LNCaP clone FGC (cell line): ENCODE data around the gene ATP13A5.

Source experiments
- DNase-seq: peaks from one replicate; pipeline ENCODE4 v3.0.0-alpha.2; 2011; ENCODE audit warnings: low read depth
- H3K4me3 ChIP-seq: 2 replicates; pipeline ENCODE4 v1.5.1; 2011; ENCODE audit warnings: mild to moderate bottlenecking, low read depth, low read length, control low read depth
- CTCF ChIP-seq: IDR thresholded peaks from 2 replicates; pipeline ENCODE4 v1.5.1; 2012; ENCODE audit warnings: mild to moderate bottlenecking; ENCODE audit not compliant: control insufficient read depth, insufficient read depth; ENCODE audit errors: extremely low read depth

The ATP13A5 gene

GRCh38 chr3:193271101-193271840 lies 107.3 kb downstream of the ATP13A5 start:
- no peak for DNase-seq
- no peak overlapping the region for H3K4me3 ChIP-seq
- no peak for TF ChIP-seq CTCF

- TF ChIP-seq CTCF, result no peak
- no peak for DNase-seq
These were observed 108.1 kb downstream of the ATP13A5 start for GRCh38 chr3:193270451-193270850.

GRCh38 chr3:193269343-193270028 lies 109.1 kb downstream of the ATP13A5 start:
- no peak overlapping the region for H3K4me3 ChIP-seq
- no peak for DNase-seq
- TF ChIP-seq CTCF, result no peak

More at GRCh38 chr3:193270451-193270850, 108.1 kb downstream of the ATP13A5 start:
- no peak overlapping the region for H3K4me3 ChIP-seq

GRCh38 chr3:193262707-193263106 lies 115.8 kb downstream of the ATP13A5 start:
- H3K4me3 ChIP-seq, result no peak overlapping the region
- DNase-seq, result peak; percentile 10
- TF ChIP-seq CTCF, result 0 out of 2 replicates have a peak, but pooled peaks have one; percentile 14

GRCh38 chr3:193261970-193262369 lies 116.6 kb downstream of the ATP13A5 start:
- H3K4me3 ChIP-seq, result no peak overlapping the region
- DNase-seq, result no peak
- no peak for TF ChIP-seq CTCF

GRCh38 chr3:193253986-193254660 lies 124.4 kb downstream of the ATP13A5 start:
- TF ChIP-seq CTCF, result no peak
- no peak overlapping the region for H3K4me3 ChIP-seq
- no peak for DNase-seq
